MM.1S (cell line): ENCODE measurements around the gene EFNA4.

Experiments
- DNase-seq: peaks from one replicate; pipeline ENCODE4 v3.0.0-alpha.2; 2015
- H2AFZ ChIP-seq: fragments of 300-600 bp; sonication (generic); 2 replicates; pipeline ENCODE4 v1.6.0; 2016; ENCODE audit warnings: antibody characterized with exemption, low read length
- H3F3A ChIP-seq: fragments of 300-600 bp; sonication (generic); 2 replicates; pipeline ENCODE4 v1.6.1; 2016; ENCODE audit warnings: mild to moderate bottlenecking, antibody characterized with exemption, low read length, moderate library complexity, mixed read lengths; ENCODE audit not compliant: insufficient read depth
- H3K27ac ChIP-seq: fragments of 300-600 bp; sonication (generic); 2 replicates; pipeline ENCODE4 v1.5.1; 2016; ENCODE audit warnings: mild to moderate bottlenecking, low read length
- H3K27me3 ChIP-seq: fragments of 300-600 bp; sonication (generic); replicated peaks from 2 replicates; pipeline ENCODE4 v1.6.0; 2016; ENCODE audit warnings: low read length; ENCODE audit not compliant: insufficient read depth
- H3K36me3 ChIP-seq: fragments of 300-600 bp; sonication (generic); replicated peaks from 2 replicates; pipeline ENCODE4 v1.6.1; 2016; ENCODE audit warnings: mild to moderate bottlenecking, low read length, mixed read lengths; ENCODE audit not compliant: insufficient read depth
- H3K4me1 ChIP-seq: fragments of 300-600 bp; sonication (generic); 2 replicates; pipeline ENCODE4 v1.6.1; 2016; ENCODE audit warnings: low read length, mixed read lengths
- H3K4me2 ChIP-seq: fragments of 300-600 bp; sonication (generic); 2 replicates; pipeline ENCODE4 v1.6.0; 2016; ENCODE audit warnings: low read depth, low read length
- H3K4me3 ChIP-seq: fragments of 300-600 bp; sonication (generic); 2 replicates; pipeline ENCODE4 v1.5.1; 2016; ENCODE audit warnings: low read length, mixed read lengths
- H3K79me2 ChIP-seq: fragments of 300-600 bp; sonication (generic); 2 replicates; pipeline ENCODE4 v1.6.1; 2016; ENCODE audit warnings: mixed run types, low read length, mixed read lengths
- H3K9ac ChIP-seq: fragments of 300-600 bp; sonication (generic); 2 replicates; pipeline ENCODE4 v1.6.1; 2016; ENCODE audit warnings: low read length, mixed read lengths
- H3K9me2 ChIP-seq: fragments of 300-600 bp; sonication (generic); replicated peaks from 2 replicates; pipeline ENCODE4 v1.6.1; 2016; ENCODE audit warnings: mild to moderate bottlenecking, low read length, mixed read lengths; ENCODE audit not compliant: insufficient read depth
- H3K9me3 ChIP-seq: fragments of 300-600 bp; sonication (generic); replicated peaks from 2 replicates; pipeline ENCODE4 v1.6.1; 2016; ENCODE audit warnings: mild to moderate bottlenecking, low read length, mixed read lengths; ENCODE audit not compliant: insufficient read depth
- H4K20me1 ChIP-seq: fragments of 300-600 bp; sonication (generic); 2 replicates; pipeline ENCODE4 v1.6.1; 2016; ENCODE audit warnings: mild to moderate bottlenecking, low read length, moderate library complexity, mixed read lengths; ENCODE audit not compliant: insufficient read depth
- CTCF ChIP-seq: fragments of 300-600 bp; sonication (generic); IDR thresholded peaks from 2 replicates; pipeline ENCODE4 v1.5.1; 2016; ENCODE audit warnings: antibody characterized with exemption, low read length, mixed read lengths
- EZH2 ChIP-seq: fragments of 300-600 bp; sonication (generic); optimal IDR thresholded peaks from 2 replicates; pipeline ENCODE3; 2017; ENCODE audit warnings: low read depth, mild to moderate bottlenecking, antibody characterized with exemption, low read length, mixed read lengths
- EZH2phosphoT487 ChIP-seq: fragments of 300-600 bp; sonication (generic); IDR thresholded peaks from 2 replicates; pipeline ENCODE4 v1.6.1; 2018; ENCODE audit warnings: antibody characterized with exemption, low read length

The EFNA4 gene

DNA sequence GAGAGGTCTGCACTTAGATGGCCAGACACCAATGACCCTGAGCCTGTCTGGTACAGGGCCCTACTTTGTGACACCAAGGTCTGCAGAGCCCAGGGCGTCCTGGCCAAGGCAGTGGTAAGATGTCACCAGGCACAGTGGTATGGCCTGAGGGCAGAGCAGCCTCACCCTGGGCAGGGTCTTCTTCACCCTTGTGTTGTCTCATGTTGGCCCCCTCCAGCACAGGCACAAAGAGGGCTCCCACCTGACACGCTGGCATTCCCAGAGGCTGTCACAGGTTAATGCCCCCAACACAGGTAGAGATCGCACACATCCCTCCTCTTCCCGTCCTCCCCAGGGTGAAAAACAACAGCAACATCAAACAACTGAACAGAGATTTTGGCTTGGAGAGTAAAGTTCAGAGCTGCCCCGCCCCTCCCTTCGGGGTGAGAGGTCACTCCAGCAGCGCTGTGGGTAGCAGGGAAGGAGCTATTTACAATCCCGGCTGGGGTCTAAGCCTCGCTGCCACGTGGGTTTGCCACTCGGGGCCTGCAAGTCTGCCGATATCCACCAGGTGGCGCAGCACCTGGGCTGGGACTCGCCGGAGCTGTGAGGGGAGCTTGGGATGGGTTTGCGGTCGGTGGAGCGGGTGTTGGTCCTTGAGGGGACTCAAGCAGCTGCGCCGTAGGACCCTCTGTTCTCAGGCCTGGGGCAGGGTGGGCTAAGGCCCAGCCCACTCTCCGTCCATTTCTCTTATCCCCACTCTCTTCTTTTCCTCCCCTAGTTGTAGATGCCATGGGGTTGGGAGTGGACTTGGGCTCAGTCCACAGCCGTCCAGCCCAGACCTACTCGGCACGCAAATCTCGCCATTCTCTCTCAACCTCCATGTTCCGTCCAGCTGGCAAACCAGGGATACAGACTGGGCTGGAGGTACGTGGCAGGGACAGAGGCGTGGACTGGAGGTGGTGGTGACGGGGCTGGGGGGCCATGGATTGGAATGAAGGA is 27.8 kb downstream of the EFNA4 start:
- TF ChIP-seq EZH2 (no peak), CTCF (peak; percentile 100)
- Histone ChIP-seq H3K9me2 (no peaks in the 10 kb centered on the region), H3K79me2 (no peaks in the 10 kb centered on the region), H3K27ac (no peak overlapping the region), H3K27me3 (peaks cover 26% of the 10 kb centered on the region), H3K4me2 (peak overlapping the region; percentile 62), H3K9ac (no peak overlapping the region), H3K36me3 (no peaks in the 10 kb centered on the region), H2AFZ (peak overlapping the region; percentile 55), H3K4me1 (peaks cover 21% of the 10 kb centered on the region), H4K20me1 (no peaks in the 10 kb centered on the region), H3K4me3 (peak overlapping the region; percentile 10; the same call in 1 of the 2 replicates), H3F3A (no peaks in the 10 kb centered on the region), H3K9me3 (no peaks in the 10 kb centered on the region)
- DNase-seq, result peak; percentile 83

- Histone ChIP-seq H3K4me2 (no peak overlapping the region), H3K27me3 (peaks cover 26% of the 10 kb centered on the region), H2AFZ (no peak overlapping the region), H3K79me2 (no peaks in the 10 kb centered on the region), H3K4me3 (no peak overlapping the region), H3F3A (no peaks in the 10 kb centered on the region), H3K9me3 (no peaks in the 10 kb centered on the region), H3K9me2 (no peaks in the 10 kb centered on the region), H3K27ac (no peak overlapping the region), H4K20me1 (no peaks in the 10 kb centered on the region), H3K36me3 (no peaks in the 10 kb centered on the region), H3K9ac (no peak overlapping the region), H3K4me1 (peaks cover 19% of the 10 kb centered on the region)
- no peak for DNase-seq
- TF ChIP-seq EZH2phosphoT487 (no peak), CTCF (no peak), EZH2 (no peak)
Observed at GRCh38 chr1:155092131-155092530, 28.6 kb downstream of the EFNA4 start.

DNA sequence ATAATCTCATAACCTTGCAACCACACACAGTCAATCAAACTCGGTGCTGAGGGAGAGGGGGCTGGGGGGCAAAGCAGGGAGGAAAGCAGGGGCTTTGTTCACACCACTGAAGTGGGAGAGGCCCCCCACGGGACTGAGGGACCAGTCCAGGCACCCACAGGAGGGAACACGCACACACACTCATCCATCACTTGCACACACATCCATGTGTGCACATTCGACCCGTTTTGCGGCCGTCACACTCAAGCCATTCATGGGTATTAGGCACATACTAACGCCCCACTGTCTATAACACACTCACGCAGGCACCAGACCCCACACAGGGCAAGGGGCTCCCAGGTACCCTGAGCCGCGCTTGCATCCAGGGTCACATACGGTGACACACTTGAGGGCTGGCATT is 29.1 kb downstream of the EFNA4 start:
- H4K20me1 ChIP-seq, result no peaks in the 10 kb centered on the region
- TF ChIP-seq EZH2phosphoT487 (no peak), EZH2 (no peak), CTCF (no peak)
- no peaks in the 10 kb centered on the region for H3K9me3 ChIP-seq
- H3K4me1 ChIP-seq, result peaks cover 19% of the 10 kb centered on the region
- no peak overlapping the region for H2AFZ ChIP-seq
- no peak overlapping the region for H3K9ac ChIP-seq
- H3K79me2 ChIP-seq, result no peaks in the 10 kb centered on the region
- H3K36me3 ChIP-seq, result no peaks in the 10 kb centered on the region
- peaks cover 26% of the 10 kb centered on the region for H3K27me3 ChIP-seq
- H3K4me2 ChIP-seq, result no peak overlapping the region
- no peaks in the 10 kb centered on the region for H3K9me2 ChIP-seq
- H3K4me3 ChIP-seq, result no peak overlapping the region
- no peaks in the 10 kb centered on the region for H3F3A ChIP-seq
- DNase-seq, result no peak
- no peak overlapping the region for H3K27ac ChIP-seq
